HG03064 (cell line): Measurements from ENCODE around the gene LYPD4.
A peak's percentile ranks its signal among the peaks of the same experiment; 100 is the strongest.
"Not testable (repeated sequence)": the region's sequence is repeated elsewhere in the genome, so short reads cannot be mapped to it uniquely, and the experiment has no call there.

ENCODE experiments used
- ATAC-seq: cut with Tn5 transposase; IDR thresholded peaks from one replicate; pipeline ENCODE4 v1.9.1; 2021; ENCODE audit warnings: low read depth; ENCODE audit not compliant: unreplicated experiment

Gene LYPD4

DNA sequence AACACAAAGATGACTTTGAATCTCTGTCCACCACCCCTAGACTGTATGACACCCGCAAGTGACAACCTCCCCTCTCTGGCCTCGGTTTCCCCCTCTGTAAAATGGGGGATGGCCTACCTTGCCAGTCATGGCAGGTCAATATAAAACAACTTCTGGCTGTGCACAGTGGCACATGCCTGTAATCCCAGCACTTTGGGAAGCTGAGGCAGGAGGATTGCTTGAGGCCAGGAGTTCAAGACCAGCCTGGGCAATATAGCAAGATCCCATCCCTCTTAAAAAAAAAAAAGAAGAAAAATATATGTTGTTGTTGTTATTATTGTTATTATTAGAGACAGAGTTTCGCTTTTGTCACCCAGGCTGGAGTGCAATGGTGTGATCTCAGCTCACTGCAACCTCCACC lies 31.5 kb upstream of the LYPD4 start:
- not testable (repeated sequence) for ATAC-seq

DNA sequence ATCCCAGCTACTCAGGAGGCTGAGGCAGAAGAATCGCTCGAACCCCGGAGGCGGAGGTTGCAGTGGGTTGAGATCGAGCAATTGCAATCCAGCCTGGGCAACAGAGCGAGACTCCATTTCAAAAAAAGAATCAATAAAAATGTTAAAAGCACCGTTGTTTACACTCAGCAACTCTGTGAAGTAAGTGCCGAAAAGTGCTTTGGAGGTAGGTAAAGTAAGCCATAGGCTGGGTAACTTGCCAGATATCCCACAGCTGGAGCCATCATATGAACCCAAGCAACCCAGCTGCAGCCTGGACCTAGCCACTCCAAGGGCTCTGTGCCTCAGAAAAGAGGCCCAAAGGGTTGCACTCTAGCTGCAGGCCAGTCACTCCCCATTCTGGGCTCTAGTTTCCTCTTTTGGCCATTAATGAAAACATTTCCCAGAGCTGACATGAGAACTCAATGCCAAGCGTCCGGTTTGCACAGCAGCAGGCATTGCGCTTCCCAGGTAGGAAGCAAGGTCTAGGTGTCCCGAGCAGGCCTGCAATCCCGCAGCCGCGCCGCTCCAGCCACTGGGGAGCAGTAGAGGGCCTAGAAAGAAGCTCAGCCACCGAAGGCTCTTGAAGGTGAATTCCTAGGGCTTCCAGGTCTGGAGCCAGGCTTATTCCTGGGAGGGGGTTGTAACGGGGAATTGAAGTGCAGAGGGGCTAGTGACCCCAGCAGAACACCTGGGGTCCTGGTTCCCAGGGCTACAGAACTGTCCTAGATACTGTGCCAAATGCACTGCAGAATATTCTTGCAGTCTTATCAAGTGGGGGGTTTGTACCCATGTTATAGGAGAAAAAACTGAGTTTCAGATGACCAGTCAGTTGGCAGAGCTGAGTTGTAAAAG lies 28.5 kb upstream of the LYPD4 start:
- ATAC-seq: no peak

DNA sequence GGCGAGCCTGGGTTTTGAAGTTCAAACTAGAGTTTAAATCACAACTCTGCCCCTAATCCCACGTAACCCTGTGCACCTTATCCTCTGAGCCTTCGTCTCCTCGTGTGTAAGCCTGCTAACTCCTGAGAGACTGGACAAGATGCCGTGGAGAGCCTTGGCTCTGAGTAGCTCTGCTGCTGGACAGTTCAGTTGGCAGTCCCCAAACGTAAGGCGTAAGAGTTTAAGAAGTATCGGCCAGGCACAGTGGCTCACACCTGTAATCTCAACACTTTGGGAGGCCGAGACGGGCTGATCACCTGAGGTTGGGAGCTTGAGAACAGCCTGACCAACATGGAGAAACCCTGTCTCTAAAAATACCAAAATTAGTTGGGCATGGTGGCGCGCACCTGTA lies 27.9 kb upstream of the LYPD4 start:
- no peak for ATAC-seq

DNA sequence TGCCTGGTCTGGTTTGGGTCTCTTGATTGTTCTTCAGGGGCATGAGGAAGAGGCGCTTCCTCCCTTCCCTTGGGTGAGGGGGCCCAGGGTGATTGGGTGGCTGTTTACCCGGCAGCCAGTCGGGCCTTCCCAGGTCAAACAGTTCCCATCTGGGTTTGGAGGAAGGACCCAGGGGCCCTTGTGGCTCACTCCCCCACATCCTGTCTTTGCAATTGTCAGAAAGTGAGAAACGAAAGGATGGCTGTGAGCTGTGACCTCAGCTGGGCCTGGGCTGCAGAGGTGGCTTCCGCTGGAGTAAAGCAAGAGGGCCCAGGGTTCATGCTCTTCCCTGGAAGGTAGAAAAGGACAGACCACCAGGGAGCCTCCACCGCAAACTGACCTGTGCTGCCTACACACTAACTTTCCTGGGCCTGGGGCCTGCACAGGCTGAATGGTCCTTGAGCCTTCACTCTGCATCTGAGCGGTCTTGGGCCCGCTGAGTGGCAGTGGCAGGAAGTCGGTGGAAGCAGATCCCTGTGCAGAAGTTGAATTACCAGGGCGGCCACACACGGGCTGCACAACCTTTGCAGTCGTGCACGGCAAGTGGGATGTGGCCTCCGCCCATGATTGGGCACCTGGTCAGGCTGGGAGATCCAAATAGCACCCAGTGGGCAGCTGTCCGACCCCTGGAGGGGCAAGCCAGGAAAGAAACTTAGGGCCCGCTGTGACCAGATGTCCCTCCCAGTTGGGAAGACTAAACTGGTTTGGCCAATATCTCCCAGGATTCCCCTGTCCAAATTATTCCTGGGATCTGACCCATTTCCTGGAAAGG lies 27.3 kb upstream of the LYPD4 start:
- no peak for ATAC-seq

DNA sequence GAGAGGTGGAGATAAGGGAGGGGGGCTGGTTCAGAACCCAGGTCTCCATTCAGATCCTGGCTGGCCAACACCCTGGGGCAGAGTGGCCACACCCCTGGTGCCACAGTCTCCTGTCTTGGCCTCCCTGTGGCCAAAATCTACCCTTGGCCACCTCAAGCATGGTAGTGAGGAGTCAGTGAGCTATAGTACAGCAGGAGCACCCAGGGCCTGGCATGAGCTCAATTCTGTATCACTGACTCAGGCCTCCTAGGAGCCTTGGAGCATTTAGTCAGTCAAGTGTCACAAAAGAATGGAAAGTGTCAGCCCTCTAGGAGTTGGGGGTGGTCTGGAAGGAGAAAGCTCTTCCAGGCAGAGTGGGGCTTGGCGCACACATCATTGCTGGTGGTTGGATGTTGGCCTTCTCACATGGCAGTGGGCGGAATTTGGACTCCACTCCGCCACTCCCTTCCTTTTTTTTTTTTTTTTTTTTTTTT lies 26.0 kb upstream of the LYPD4 start:
- no peak for ATAC-seq

DNA sequence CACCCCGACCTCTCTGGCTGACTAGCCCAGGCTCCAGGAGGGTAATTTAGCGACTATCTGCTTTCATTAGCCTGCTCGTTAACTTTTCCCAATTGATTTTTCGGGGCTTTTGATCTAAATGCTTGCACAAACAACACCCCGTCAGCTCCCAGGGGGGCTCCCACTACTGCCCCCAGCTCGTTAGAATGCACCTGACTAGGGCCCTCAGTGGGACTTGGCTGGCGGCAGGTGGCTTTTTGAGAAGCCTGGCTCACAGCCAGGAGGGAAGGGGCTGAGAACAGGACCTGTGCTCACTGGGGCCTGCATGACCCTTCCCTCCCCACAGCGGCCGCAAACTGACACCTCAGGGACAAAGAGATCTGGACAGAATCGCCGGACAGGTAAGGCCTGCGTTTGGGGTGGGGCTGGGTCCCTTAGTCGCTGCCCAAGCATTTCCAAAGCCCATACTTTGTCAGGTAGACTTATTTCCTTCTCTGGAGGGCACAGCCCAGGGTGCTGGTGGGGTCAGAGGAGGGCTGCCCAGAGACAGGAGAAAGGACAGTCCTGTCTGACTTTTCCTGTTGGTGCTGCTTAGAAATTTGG lies 25.0 kb upstream of the LYPD4 start:
- no peak for ATAC-seq

DNA sequence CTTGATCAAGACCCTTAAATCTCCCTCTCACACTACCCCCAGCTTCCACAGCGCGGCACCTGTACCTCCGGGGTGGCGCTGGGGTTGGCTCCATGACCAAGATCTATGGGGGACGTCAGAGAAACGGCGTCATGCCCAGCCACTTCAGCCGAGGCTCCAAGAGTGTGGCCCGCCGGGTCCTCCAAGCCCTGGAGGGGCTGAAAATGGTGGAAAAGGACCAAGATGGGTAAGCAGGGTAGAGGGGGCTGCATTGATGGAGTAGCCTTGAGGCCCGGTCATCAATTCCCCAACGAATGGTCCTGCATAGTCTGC lies 24.5 kb upstream of the LYPD4 start:
- ATAC-seq: no peak

DNA sequence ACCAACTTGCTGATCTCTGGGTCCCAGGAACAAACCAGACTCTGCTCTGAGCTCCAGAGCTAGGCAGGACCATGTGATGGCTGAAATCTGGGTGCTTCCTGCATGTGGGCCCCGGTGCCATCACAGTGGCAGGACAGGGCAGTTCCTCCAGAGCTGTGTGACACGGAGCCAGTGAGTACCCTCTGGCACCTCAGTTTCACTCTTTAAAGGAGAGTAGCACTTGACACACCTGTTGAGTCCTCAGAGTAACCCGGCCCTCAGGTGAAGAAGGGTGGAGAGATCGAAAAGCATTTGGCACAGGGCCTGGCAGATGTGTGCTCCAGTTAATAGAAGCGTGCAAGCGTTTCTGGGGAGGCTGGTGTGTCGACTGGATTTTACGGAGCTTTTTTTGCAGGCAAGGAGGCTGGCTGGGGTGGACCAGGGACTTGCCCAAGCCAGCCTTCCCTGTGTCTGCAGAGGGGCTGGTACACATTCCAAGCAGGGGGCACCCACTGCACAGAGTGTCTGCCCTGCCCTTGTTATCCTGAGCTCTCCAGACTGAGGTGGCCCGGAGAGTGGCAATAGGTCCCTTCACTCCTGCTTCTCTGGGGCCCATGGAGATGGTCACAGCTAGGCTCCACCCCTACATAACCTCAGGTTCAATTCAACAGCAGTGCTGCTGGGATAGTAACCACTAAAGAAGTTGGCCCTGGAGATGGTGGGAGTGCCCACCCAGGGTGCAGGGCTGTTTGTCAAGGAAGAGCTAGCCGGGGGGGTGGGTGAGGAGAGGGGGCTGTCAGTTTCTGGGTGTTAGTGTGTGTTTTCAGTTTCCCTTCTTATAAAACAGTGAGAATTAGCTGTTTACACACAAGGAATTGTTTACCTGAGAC lies 23.9 kb upstream of the LYPD4 start:
- ATAC-seq: no peak

DNA sequence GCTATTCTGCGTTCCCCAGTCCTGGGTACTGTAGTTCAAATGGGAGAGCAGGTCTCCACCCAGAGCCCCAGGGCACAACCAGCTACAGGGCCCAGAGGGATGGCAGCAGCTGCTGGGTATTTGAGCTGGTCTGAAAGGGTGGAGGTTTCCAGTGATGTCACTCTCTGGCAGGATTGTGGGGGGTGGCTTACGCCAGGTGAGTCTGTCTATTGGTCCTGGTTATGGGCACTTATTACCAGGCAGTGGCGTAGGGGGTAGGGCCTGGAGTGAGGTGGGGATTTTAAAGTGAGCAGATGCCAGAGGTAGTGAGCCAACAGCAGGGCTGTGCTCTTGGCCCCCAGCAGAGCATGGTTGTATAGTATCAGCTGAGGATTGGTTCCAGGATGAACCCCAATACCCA lies 21.8 kb upstream of the LYPD4 start:
- no peak for ATAC-seq

DNA sequence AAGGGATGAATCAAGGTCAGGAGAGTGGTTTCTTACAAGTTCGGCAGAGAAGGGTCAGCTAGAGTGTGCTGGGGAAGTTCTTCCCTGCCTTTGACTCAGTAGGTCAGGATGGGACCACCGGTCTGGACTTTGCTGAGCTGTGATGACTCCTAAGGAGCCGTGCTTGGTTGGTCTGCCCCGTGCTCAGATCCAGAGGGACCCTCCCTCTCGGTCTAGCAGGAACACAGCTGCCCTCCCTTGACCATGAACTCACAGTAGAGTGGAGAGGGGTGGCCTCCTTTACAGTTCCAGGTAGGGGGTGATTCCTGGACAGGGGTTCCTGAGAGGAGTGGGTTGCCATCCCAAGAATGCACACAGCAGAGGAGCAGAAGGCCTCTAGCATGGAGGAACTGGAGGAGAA lies 19.9 kb upstream of the LYPD4 start:
- ATAC-seq: no peak

DNA sequence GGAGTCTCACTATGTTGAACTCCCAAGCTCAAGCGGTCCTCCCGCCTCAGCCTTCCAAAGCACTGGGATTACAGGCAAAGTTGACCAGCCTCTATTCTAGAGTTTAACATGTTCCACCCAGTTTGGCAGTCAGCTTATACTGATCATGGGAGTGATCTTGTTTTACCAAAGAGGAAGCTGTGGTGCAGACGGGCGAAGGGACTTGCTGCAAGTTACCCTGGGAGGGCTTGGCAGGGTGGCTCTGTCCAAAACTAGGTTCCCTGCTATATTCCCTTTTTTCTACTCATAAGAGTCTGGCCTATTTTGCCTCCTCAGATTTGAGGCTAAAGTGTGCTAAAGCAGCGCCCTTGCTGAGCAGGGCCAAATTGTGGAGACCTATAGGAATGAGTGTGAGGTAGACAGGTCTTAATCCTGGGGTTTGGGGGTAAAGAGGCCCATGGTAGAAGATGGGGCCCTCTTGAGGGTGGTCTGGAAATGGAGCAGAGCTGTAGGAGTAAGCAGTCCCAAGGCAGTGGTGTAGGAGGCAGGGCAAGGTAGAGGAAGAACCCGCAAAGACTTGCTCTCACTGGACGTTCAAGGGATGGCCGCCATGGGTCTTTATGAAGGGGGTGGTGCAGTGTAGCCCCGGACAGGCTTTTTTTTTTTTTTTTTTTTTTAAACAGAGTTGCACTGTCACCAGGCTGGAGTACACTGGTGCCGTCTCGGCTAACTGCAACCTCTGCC lies 18.9 kb upstream of the LYPD4 start:
- ATAC-seq: no peak

DNA sequence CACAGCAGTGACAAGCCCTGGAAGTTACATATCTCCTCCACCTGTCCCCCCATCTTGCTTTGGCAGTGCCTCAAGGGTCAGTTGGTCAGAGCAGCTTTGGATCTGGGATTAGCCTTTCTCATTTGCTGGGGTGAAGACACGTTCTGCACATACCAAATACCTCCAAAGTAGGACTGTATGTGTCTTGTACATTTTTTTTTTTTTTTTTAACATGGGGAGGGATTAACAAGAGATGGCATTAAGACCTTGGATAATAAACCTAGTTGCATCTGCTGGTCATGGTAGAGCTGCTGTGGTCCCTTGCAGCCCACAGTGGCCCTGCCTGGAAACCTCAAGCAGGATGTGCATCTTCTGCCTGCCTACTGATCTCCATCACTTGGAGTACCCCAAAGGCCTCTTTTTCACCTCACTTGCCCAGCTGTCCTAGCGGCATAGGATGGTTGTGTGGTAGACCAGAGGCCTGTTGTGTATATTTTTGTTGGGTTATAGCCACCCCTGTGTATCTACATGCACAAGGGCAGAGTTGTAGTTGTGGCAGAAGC lies 18.0 kb upstream of the LYPD4 start:
- no peak for ATAC-seq

DNA sequence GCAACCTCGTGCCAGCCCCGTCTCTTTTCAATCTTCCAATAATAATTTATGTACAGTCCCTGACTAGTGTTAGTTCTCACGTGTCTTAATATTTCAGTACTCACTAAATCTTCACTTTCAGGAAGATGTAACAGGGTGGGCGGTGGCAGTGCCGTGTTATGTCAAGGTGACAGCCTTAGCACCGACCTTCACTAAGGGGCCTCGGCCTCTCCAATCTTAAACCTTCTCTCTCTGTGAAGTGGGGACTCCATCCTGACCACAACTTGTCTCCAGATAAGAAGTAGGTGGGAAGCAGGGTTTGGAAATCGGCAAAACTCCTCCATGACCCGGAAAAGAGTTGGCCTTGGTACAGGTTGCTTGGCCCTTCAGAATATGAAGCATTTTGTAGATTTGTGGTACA lies 17.4 kb upstream of the LYPD4 start:
- ATAC-seq: no peak

DNA sequence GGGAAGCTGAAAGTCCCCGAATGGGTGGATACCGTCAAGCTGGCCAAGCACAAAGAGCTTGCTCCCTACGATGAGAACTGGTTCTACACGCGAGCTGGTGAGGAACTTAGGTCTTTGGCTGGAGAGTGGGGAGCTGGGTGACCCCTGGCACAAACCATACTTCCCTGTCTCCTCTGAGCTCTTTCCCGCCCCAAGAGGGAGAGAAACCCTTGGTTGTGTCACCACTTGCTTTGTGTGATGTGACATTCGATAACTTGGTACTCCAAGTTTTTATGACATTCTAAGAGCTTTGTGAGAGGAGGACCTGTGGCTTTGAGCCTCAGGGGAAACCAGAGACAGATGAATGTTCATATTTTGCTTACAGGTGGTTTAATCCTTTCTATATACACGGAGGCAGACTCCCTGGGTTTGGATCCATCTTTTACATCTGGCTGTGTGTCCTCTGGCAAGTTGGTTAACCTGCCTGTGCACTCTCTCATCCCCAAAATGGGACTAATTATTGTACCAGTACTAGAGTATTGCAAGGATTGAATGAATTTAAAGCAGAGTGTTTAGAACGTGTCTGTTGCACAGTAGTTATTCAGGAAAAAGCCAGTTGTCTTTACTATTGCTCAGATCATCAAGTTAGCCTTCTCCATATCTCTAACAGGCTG lies 16.8 kb upstream of the LYPD4 start:
- no peak for ATAC-seq

DNA sequence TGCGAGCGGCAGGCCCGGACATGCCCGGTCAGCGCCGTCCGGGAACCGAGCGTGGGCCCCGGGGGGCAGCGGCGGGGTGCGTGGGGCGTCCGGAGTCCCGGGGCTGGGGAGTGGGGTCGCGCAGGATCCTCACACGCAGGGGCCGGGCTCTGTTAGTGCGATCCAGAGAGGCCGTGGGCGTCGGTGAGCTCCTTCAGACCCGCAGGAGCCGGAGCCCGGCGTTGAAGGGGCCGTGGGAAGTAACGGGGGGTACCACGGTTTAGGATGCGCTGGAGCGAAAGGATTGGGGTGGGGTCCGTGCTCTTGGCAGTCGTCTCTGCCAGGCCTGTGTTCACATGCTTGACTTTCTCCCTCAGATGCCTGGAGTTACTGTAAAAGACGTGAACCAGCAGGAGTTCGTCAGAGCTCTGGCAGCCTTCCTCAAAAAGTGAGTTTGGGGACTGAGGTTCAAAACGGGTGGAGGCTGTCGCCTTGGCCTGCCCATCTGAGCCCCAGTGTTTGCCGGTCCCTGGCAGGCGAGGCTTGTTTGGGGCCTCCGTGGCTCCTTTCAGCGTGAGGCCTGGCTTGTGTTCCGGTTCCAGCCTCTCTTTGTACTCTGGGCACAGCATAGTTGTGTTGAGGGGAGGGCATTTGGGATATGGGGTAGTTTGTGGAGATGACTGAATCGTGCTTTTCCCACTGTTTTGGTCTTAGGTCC lies 16.1 kb upstream of the LYPD4 start:
- ATAC-seq: no peak

DNA sequence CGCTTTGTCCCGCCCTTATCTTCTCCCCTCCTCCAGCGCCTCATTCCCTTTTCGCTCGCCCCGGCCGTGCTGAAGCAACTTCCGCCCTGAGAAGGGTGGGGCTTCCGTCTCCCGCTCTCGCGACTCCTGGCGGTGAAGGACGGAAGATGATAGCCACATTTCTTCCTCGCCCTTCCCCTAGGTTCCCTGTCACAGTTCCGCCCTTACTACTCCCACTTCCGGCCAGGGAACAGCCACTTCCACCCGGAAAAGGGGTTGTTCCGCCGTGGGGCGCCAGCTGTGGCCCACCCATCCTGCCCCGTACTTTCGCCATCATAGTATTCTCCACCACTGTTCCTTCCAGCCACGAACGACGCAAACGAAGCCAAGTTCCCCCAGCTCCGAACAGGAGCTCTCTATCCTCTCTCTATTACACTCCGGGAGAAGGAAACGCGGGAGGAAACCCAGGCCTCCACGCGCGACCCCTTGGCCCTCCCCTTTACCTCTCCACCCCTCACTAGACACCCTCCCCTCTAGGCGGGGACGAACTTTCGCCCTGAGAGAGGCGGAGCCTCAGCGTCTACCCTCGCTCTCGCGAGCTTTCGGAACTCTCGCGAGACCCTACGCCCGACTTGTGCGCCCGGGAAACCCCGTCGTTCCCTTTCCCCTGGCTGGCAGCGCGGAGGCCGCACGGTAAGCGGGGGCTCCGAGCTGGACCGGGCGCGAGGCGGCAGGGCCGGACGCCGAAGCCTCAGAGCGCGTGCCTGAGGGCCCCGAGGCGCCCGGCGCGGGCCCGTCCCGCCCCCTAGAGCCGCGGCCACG lies 15.3 kb upstream of the LYPD4 start, which contains the start of gene RPS19:
TSS of gene RPS19 (plus strand) at position 638 of the 801 bp plus-strand sequence. CDS start 520 bp downstream, outside the sequence.
- ATAC-seq: peak; percentile 71

DNA sequence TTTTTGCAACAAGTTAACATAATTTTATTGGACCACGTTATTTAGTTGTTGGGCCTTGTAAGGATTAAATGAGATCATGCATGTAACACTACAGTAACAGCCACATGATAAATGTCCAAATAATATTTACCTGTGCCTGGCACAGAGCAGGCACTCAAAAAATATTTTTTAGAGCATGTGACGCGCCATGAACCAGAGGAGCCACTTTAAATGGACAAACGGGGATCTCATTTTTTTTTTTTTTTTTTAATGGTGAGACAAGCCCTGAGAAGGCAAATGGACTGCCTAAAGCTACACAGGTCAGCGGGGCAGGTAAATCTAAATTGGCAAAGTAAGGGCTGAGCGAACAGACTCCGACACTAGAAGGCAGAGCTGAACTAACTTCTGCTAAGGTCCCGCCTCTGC lies 14.7 kb upstream of the LYPD4 start:
- no peak for ATAC-seq

DNA sequence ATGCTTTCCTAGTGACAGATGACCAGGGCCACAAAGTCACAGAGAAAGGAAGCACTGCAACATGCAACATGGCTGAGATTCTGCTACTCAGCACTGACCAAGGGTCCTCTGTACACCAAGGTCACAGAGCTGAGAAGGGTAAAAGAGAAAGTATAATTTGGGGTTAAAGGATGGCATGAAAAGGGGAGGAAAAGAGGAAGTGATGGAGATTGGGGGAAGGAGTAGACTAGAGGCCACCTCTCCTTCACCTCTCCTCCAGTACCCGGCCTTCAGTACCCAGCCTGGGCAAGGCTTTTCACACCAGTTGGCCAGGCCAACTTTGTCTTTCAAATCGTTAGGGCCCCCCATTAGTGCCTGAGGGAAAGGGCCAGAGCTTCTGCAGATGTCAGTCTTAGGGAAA lies 9.3 kb upstream of the LYPD4 start:
- ATAC-seq: no peak
